ENCODE data around the gene IFIT3.

GRCh38 chr10:89330537-89331212 is 2.9 kb downstream of the IFIT3 start:
- TF ChIP-seq CTCF (conservative IDR thresholded peaks at IDR 0.05) (no peak), ZFX (IDR thresholded peaks at IDR 0.05) (no peak)

Data from C4-2B (cell line).